GM19351 (cell line): ENCODE results near the gene TMEM223.
"Not testable (repeated sequence)": the region's sequence is repeated elsewhere in the genome, so short reads cannot be mapped to it uniquely, and the experiment has no call there.

Experiments used
- ATAC-seq: cut with Tn5 transposase; IDR thresholded peaks from one replicate; pipeline ENCODE4 v1.9.1; 2021; ENCODE audit warnings: mild to moderate bottlenecking, moderate library complexity; ENCODE audit not compliant: unreplicated experiment

The TMEM223 gene

GRCh38 chr11:62791501-62792201, at the start of gene TMEM223:
Gene TMEM223 (minus strand): TSS chr11:62792006. CDS start chr11:62791994, 12 bp downstream.
- peak; percentile 74 for ATAC-seq

- ATAC-seq: not testable (repeated sequence)
Measured at GRCh38 chr11:62840721-62841360, 49.0 kb upstream of the TMEM223 start.

GRCh38 chr11:62839050-62839945, 47.5 kb upstream of the TMEM223 start, which contains the start of gene WDR74:
Gene WDR74 (minus strand): TSS chr11:62839590. CDS start chr11:62839570, 20 bp downstream.
- peak; percentile 47 for ATAC-seq

GRCh38 chr11:62835336-62835735, 43.5 kb upstream of the TMEM223 start:
- ATAC-seq: no peak

- peak; percentile 17 for ATAC-seq
Measured at GRCh38 chr11:62832336-62833234, 40.8 kb upstream of the TMEM223 start, which contains the start of gene TEX54. Gene TEX54 (minus strand): TSS chr11:62832841.

GRCh38 chr11:62831520-62832335, 39.9 kb upstream of the TMEM223 start, which contains the start of gene STX5:
Gene STX5 (minus strand): TSS chr11:62832051. CDS start chr11:62831243, 808 bp downstream.
- peak; percentile 90 for ATAC-seq

GRCh38 chr11:62830904-62831519, 39.2 kb upstream of the TMEM223 start:
- ATAC-seq: no peak

GRCh38 chr11:62828130-62828529, 36.3 kb upstream of the TMEM223 start:
- ATAC-seq: not testable (repeated sequence)

GRCh38 chr11:62823677-62824076, 31.9 kb upstream of the TMEM223 start:
- no peak for ATAC-seq

GRCh38 chr11:62817129-62817528, 25.3 kb upstream of the TMEM223 start:
- no peak for ATAC-seq

- no peak for ATAC-seq
Measured at GRCh38 chr11:62816557-62816956, 24.8 kb upstream of the TMEM223 start.

GRCh38 chr11:62811659-62812058, 19.9 kb upstream of the TMEM223 start:
- no peak for ATAC-seq

GRCh38 chr11:62810748-62811147, 18.9 kb upstream of the TMEM223 start:
- ATAC-seq: no peak

- ATAC-seq: no peak
Measured at GRCh38 chr11:62806611-62807121, 14.9 kb upstream of the TMEM223 start.

GRCh38 chr11:62805961-62806441, 14.2 kb upstream of the TMEM223 start:
- ATAC-seq: no peak

- ATAC-seq: peak; percentile 81
Measured at GRCh38 chr11:62805076-62805892, 13.5 kb upstream of the TMEM223 start, which contains the start of gene NXF1. Gene NXF1 (minus strand): TSS chr11:62805440. CDS start chr11:62805356, 84 bp downstream.

- ATAC-seq: peak; percentile 24
Measured at GRCh38 chr11:62804310-62805075, 12.7 kb upstream of the TMEM223 start.
